GM21825 (cell line): ENCODE data around the gene TGFB1I1.
A peak's percentile ranks its signal among the peaks of the same experiment; 100 is the strongest.

Experiments
- ATAC-seq: cut with Tn5 transposase; IDR thresholded peaks from one replicate; pipeline ENCODE4 v1.9.1; 2021; ENCODE audit warnings: mild to moderate bottlenecking, moderate library complexity; ENCODE audit not compliant: unreplicated experiment

Gene TGFB1I1

GRCh38 chr16:31451681-31452351 lies 20.1 kb upstream of the TGFB1I1 start:
- no peak for ATAC-seq

GRCh38 chr16:31452631-31453106 lies 19.3 kb upstream of the TGFB1I1 start:
- ATAC-seq: no peak

DNA sequence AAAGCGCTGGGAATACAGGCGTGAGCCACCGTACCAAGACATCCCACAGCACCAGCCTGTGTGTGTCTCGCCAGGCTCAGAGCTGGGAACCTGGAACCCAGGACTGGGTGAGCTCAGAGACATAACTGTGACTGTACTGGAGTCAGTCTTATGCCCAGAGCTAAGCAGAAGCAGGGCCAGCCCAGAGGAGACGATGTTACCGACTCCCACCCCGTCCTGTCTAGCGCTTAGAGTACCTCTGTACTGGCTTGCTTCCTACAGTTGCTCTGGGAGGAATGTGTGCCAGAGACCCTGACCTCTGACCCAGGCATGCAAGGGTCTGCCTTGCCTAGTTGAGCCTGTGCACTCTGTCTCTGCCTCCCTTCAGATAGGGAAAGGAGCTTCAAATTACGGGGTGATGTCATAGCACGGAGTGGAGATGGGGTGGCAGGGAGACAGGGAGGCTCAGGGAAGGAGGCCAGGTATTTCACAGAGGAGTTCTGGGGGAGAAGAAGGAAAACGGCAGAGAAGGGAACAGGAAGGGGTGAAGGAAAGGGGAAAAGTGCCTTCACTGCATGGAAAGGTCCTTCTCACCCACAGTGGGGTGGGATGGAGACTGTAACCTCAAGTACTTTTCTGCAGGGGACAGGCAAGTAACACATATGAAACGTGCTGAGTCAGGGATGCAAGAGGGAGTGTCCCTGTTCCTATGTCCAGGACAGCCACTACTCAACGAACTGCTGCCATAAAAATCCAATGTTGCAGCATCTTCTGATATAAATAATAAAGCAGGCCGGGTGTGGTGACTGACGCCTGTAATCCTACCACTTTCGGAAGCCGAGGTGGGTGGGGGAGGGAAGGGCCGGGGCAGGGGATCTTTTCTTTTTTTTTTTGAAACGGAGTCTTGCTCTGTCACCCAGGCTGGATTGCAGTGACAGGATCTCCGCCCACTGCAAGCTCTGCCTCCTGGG lies 18.4 kb upstream of the TGFB1I1 start:
- no peak for ATAC-seq

DNA sequence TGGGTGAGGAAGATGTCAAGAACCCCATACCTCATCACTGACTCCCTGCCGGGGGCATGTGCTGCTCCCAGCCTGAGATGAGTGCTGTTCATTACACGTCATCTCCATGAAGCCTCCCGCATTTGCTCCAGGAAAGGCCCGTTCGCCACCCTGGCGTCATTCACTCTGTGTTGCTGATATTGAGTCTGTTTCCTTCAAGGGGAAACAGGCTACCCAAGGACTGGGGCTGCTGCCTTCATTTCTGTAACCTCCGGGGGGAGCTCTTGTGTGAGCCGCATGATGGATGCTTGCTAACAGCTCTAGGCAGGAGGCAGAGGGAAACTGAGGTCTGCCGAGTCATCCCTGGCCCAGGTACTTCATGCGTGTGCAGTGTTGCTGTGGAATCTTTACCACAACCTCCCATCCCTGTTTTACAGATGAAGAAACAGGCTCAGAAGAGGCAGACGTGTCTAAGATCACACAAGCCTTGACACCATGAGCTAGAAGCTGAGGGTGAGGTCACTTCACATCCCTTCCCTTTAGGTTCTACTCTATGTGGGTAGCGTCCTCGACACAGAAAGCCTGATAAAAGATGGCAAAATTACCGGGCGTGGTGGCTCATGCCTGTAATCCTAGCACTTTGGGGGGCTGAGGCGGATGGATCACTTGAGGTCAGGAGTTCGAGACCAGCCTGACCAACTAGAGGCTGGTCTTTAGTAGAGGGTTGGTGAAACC lies 16.2 kb upstream of the TGFB1I1 start:
- no peak for ATAC-seq

DNA sequence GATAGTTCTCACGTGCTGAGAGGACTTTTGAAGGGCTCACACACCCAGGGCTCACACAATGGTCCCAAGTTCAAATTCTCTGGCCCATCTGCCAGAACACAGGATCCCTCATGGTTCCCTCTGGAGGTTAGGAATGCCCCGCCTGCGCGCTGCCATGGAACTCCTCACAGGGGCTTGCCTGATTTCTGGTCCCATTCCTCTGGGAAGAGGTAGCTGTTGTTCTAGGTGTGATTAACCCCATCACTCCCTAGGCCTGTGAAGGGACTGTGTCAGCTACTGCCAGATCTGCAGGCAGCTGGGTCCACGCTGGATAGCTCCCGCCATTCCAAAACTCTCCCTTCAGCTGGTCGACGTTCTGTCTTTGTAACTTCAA lies 15.0 kb upstream of the TGFB1I1 start:
- ATAC-seq: no peak

DNA sequence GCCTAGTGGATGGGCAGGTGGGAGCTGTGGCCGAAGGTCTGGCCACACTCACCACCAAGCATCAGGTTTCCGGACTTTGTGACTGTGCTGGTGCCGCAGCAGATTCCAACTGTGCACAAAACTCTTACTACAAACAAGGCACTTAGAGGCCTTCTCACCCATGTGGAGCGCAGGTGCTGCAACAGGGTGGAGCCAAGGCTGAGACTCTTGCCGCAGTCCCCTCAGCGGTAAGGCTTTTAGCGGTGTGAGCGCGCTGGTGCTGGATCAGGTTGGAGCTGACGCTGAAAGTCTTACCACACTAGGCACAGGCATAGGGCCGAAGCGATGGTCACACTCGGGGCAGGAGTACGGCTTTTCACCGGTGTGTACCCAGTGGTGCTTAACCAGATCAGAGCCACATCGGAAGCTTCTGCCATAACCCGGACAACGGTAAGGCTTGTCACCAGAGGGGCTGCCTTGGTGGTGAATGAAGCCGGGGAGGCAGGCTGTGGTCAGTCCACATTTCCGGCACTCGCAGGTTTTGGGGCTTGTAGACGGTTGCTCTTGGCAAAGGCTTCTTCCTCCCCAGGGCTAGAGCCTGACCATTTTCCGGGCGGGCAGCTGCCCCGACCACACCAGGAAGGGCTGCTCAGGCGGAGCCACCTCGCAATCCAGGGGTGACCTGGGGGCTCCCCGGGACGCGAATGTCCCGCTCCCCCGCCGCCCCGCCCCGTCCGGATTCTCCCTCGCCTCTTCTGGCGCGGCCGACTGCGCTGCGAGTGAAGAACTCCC lies 13.7 kb upstream of the TGFB1I1 start:
- ATAC-seq: peak; percentile 12

DNA sequence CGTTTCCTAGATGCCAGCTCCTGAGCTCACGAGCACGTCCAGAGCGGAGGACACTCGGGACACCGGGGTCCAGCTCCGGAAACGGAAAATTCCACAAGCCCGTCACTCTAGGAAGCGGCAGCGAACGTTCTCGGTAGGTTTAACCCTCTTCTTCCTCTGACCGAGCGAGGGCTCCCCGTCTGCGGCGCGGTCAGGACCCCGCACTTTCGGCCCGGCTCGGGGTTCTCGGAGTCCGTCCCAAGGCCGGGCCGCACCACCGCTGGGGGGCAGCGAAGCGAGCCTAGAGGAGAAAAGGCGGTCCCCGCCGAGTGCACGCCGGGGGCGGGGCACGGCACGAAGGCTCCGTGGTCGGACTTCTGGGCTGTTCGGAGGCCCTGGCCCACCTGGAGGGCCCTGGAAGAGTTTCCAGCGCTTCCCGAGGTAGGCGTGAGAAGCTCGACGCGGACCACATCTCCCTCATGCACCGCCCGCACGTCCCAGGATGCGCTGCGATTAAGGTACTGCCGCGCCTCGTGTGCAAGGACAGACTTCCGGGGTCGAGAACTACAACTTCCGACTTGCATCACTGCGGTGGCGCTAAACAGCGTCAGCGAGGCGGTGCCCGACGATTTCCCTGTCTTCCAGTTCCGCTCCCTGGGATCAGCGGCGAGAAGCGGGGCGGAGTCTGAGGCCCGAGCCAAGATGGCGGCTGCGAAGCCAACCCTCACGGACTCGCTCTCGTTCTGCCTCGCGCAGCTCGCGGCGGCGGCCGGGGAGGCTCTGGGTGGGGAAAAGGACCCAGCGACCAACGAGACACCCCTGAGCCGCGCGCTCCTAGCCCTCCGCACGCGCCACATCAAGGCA lies 12.9 kb upstream of the TGFB1I1 start, which contains the start of gene ARMC5:
Gene ARMC5, plus strand, starts transcription at position 658 of the 843 bp plus-strand sequence. Its CDS starts 24 bp downstream, at position 682.
- peak; percentile 66 for ATAC-seq

DNA sequence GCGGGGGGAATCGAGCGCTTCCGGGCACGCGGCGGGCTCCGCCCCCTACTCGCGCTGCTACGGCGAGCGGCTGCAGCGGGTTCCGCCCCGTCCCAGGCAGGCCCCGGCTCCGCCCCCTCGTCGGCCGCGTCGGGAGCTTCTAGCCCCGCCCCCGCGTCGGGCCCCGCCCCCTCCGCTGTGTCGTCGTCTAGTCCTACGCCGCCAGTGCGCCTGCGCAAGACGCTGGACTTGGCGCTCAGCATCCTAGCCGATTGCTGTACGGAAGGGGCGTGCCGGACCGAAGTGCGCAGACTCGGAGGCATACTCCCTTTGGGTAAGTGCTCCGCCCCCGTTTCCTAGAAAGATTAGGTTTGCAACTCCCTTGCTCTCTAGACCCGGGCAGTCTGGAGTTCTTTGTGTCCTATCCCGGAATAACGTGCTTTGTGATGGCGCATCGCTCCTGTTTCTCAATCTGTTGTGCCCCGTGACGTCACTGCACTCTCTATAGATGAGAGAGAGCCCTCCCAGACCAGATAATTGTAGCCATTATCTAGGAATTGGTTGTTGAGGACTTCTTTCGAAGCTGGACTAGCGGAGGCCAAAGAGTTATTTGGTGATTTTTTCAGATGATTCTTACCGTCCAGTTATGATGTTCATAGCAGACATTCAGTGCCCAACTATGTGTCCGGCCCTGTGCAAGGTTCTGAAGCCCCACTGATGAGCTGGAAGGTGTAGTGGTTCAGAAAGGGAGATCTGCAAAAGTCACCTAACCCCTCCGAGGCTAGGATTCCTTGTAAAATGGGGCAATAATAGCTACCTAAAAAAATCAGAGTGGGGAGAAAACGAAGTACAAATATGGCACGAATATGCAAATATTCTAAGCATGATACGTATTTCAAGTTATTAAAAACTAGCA lies 12.0 kb upstream of the TGFB1I1 start:
- peak; percentile 63 for ATAC-seq

GRCh38 chr16:31460582-31461002 lies 11.4 kb upstream of the TGFB1I1 start:
- ATAC-seq: no peak

GRCh38 chr16:31461201-31461920 lies 10.6 kb upstream of the TGFB1I1 start:
- ATAC-seq: no peak

DNA sequence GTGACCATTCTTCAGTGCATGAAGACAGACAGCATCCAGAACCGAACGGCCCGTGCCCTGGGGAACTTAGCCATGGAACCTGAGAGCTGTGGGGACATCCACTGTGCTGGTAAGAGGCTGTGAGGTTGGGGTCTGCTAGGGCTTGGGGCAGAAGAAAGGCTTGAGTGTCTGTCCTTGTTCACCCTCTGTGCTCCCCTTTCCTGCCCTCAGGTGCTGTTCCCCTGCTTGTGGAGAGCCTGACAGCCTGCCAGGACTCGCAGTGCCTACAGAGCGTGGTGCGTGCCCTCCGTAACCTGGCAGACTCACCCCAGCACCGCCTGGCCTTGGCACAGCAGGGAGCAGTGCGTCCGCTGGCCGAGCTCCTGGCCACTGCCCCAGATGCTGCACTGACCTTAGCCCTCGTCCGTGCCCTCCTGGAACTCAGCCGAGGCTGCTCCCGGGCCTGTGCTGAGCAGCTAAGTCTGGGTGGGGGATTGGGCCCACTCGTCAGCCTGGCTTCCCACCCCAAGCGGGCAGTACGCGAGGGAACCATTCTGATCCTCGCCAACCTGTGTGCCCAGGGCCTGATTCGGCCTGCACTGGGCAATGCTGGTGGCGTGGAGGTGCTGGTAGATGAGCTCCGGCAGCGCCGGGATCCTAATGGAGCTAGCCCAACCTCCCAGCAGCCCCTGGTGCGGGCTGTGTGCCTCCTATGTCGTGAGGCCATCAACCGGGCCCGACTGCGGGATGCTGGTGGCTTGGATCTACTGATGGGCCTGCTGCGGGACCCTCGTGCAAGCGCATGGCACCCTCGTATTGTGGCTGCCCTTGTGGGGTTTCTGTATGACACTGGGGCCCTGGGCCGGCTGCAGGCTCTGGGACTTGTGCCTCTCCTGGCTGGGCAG lies 9.8 kb upstream of the TGFB1I1 start:
- ATAC-seq: no peak

DNA sequence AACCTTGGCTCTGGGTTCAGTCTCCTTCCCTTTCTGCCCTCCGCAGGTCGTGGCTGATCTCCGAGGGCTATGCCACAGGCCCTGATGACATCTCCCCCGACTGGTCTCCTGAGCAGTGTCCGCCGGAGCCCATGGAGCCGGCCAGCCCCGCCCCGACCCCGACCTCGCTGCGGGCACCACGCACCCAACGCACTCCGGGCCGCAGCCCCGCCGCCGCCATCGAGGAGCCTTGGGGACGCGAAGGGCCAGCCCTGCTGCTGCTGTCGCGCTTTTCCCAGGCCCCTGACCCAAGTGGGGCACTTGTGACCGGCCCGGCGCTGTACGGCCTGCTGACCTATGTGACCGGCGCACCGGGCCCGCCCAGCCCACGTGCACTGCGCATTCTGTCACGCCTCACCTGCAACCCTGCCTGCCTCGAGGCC lies 7.6 kb upstream of the TGFB1I1 start:
- no peak for ATAC-seq

- ATAC-seq: no peak
Measured at GRCh38 chr16:31464781-31465260, 7.1 kb upstream of the TGFB1I1 start.

DNA sequence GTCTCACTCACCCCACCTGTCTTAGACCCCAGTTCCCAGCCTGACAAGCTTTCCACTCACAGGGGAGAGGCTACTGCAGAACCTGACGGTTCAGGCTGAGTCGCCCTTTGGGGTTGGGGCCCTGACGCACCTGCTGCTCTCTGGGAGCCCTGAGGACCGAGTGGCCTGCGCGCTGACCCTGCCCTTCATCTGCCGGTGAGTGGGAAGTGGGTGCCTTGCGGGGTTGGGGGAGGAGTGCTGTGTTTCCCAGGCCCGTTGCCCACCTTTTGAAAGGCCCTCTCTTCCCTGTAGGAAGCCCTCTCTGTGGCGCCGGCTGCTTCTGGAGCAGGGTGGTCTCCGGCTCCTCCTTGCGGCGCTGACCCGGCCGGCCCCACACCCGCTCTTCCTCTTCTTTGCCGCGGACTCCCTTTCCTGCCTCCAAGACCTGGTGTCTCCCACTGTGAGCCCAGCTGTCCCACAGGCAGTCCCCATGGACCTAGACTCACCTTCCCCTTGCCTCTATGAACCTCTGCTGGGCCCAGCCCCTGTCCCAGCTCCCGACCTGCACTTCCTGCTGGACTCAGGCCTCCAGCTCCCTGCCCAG lies 6.1 kb upstream of the TGFB1I1 start:
- no peak for ATAC-seq

DNA sequence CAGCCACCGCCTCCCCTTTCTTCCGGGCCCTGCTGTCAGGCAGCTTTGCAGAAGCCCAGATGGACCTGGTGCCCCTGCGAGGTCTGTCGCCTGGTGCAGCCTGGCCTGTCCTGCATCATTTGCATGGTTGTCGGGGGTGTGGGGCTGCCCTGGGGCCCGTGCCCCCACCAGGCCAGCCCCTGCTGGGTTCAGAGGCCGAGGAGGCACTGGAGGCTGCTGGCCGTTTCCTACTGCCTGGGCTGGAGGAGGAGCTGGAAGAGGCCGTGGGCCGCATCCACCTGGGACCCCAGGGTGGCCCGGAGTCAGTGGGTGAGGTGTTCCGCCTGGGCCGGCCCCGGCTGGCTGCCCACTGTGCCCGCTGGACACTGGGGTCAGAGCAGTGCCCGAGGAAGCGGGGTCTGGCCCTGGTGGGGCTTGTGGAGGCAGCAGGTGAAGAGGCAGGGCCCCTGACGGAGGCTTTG lies 5.5 kb upstream of the TGFB1I1 start:
- no peak for ATAC-seq

- peak; percentile 68 for ATAC-seq
Measured at GRCh38 chr16:31467151-31467773, 4.7 kb upstream of the TGFB1I1 start.
